PC-9 (cell line): ENCODE measurements around the gene DOCK9.

Experiments used
- CTCF ChIP-seq: fragments of 200-600 bp; sonication (generic); conservative IDR thresholded peaks from 2 replicates; pipeline ENCODE4 v1.6.1; 2017; ENCODE audit warnings: mixed run types, antibody characterized with exemption, mild to moderate bottlenecking, moderate library complexity
- EZH2 ChIP-seq: fragments of 200-600 bp; sonication (generic); IDR thresholded peaks from 2 replicates; pipeline ENCODE4 v1.8.0; 2017; ENCODE audit warnings: antibody characterized with exemption, low read depth

DNA sequence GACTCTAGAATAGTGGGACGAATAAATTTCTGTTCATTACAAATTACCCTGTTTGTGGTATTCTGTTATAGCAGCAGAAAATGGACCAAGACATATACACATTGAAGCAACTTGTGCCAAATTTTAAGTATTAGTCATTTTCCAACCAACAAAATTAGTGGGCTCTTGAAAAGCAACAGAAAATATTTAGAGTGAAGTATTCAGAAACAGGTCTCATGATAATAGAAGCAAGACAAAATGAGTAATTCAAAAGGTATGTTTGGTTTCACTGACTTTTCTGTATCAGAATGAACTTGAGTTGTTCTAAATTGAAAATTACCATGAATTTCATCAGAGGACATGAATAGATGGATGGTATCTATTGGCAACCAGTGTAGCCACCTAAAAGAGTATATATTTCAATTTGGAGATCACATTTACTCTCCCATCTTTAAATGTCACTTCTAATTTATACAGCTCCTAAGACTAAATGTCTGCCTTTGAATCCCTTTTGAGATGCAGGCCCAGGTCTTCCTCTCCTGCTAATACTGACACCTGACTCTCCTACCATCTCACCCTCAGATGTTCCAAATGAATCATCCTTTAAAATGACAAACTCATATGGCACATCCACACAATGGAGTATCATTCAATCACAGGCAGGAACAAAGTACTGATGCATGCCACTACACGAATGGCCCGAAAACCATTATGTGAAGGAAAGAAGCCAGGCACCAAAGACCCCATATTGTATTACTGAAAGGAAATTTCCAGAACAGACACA, 40.7 kb upstream of the DOCK9 start:
- TF ChIP-seq EZH2 (no peak), CTCF (no peak)
